Measurements from ENCODE around the gene SEMA3G. TPM values are rescaled to one million over a fixed set of nuclear protein-coding genes. Genes with fewer than 3 reads are reported as not detected.

Gene SEMA3G
- total and polyA plus RNA-seq, 2 experiments from 2014 or later, result 0.47 to 2.5 TPM

DNA sequence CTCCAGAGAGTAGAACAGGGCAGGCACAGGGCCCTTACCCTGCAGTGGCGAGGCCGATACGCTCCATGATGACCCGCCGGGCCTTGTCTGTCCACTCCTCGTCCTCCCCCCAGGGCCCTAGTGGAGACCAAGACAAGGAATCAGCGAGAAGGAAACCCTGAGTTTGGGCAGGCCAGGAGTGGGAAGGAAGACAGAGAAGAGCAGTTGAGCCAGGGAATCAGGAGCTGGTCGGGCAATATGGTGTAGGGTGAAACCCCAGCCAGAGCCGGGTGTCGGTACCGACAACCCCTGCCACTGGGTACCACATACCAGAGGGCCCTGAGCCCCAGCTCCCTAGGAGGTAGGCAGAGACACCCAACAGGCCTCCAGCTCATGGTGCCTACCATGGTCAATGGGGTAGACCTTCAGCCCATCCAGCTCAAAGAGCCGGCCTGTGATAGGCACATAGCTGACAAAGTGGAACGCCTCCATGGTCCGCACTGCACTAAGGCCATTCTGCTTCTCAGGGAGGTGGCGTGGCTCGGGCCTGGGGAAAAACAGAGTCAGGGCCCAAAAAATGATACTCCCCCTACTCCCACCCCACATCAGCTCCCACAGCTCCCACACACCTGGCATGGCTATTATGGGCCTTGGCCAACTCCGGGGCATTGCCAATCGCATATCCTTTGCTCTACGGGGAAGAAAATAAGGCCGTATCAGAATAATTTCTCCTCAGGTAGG is 38.0 kb downstream of the SEMA3G start (continued):
- TF ChIP-seq, protein P1, sequence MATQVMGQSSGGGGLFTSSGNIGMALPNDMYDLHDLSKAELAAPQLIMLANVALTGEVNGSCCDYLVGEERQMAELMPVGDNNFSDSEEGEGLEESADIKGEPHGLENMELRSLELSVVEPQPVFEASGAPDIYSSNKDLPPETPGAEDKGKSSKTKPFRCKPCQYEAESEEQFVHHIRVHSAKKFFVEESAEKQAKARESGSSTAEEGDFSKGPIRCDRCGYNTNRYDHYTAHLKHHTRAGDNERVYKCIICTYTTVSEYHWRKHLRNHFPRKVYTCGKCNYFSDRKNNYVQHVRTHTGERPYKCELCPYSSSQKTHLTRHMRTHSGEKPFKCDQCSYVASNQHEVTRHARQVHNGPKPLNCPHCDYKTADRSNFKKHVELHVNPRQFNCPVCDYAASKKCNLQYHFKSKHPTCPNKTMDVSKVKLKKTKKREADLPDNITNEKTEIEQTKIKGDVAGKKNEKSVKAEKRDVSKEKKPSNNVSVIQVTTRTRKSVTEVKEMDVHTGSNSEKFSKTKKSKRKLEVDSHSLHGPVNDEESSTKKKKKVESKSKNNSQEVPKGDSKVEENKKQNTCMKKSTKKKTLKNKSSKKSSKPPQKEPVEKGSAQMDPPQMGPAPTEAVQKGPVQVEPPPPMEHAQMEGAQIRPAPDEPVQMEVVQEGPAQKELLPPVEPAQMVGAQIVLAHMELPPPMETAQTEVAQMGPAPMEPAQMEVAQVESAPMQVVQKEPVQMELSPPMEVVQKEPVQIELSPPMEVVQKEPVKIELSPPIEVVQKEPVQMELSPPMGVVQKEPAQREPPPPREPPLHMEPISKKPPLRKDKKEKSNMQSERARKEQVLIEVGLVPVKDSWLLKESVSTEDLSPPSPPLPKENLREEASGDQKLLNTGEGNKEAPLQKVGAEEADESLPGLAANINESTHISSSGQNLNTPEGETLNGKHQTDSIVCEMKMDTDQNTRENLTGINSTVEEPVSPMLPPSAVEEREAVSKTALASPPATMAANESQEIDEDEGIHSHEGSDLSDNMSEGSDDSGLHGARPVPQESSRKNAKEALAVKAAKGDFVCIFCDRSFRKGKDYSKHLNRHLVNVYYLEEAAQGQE (IDR thresholded peaks at IDR 0.05; ENCODE audit: unreplicated experiment), result no peak

DNA sequence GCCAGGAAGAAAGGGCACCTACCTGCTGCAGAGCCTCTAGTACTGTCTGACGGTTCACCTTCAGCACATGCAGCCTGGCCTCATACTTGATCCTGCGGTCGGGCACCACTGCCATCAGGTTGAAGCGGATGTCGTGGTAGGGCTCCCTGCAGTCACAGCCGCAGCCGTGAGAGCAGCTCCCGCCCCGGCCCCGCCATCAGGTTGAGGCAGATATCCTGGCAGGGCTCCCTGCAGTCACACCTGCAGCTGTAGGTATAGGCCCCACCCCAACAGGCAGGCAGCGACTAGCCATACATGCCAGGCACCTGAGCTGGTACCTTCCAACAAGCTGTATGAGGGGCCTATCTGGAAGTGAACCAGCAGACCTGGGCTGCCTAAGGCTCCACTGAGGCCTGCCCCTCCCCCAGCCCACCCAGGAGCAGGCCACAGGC is 38.7 kb downstream of the SEMA3G start:
- peaks cover 5% of the 10 kb centered on the region for H3F3A ChIP-seq (replicated peaks; ENCODE audit: low read depth)
- no peak overlapping the region for H3K4me2 ChIP-seq
- H3K36me3 ChIP-seq (ENCODE audit: insufficient read depth), result peaks cover 3% of the 10 kb centered on the region; the same call in 1 of the 2 replicates
- H3K4me3 Mint-ChIP-seq, result no peak overlapping the region
- peaks cover 17% of the 10 kb centered on the region for H3K79me2 ChIP-seq (replicated peaks; ENCODE audit: insufficient read depth)
- H3K4me1 Mint-ChIP-seq, result peaks cover 9% of the 10 kb centered on the region
- H3K36me3 Mint-ChIP-seq (ENCODE audit: low read depth), result peaks cover 60% of the 10 kb centered on the region
- no peak overlapping the region for H3K27ac Mint-ChIP-seq
- no peak overlapping the region for H3K27ac ChIP-seq (ENCODE audit: low read depth)
- no peaks in the 10 kb centered on the region for H3K27me3 ChIP-seq (ENCODE audit: insufficient read depth)
- H4K20me1 ChIP-seq (replicated peaks; ENCODE audit: insufficient read depth), result no peaks in the 10 kb centered on the region; the same call in 1 of the 2 replicates
- H3K27me3 Mint-ChIP-seq (ENCODE audit: insufficient read depth, low read depth, poor library complexity), result peaks cover 6% of the 10 kb centered on the region
- H3K9me3 Mint-ChIP-seq, result no peaks in the 10 kb centered on the region
- no peak overlapping the region for H2AFZ ChIP-seq
- no peak for ATAC-seq
- DNase-seq (ENCODE audit: low spot score), result no peak
- H3K4me3 ChIP-seq, result no peak overlapping the region
- H3K4me1 ChIP-seq (ENCODE audit: insufficient read depth), result peaks cover 8% of the 10 kb centered on the region; the same call in 1 of the 2 replicates
- no peaks in the 10 kb centered on the region for H3K9me2 ChIP-seq (ENCODE audit: insufficient read depth)
- TF ChIP-seq STAT1 (IDR thresholded peaks at IDR 0.05; ENCODE audit: unreplicated experiment) (no peak), ZNF114 (CRISPR knock-in tag; IDR thresholded peaks at IDR 0.05) (no peak), EZH2 (IDR thresholded peaks at IDR 0.05; ENCODE audit: low read depth, unreplicated experiment) (no peak), CREB1 (CRISPR knock-in tag; IDR thresholded peaks at IDR 0.05; ENCODE audit: low read depth) (no peak), POLR2AphosphoS5 (IDR thresholded peaks at IDR 0.05; ENCODE audit: low read depth) (no peak), EZH2phosphoT487 (IDR thresholded peaks at IDR 0.05; ENCODE audit: unreplicated experiment) (no peak), NANOG (IDR thresholded peaks at IDR 0.05; ENCODE audit: borderline replicate concordance) (no peak), ZNF331 (CRISPR knock-in tag; IDR thresholded peaks at IDR 0.05; ENCODE audit: low read depth) (no peak), JUNB (IDR thresholded peaks at IDR 0.05; ENCODE audit: unreplicated experiment) (no peak)
- TF ChIP-seq, protein P2, sequence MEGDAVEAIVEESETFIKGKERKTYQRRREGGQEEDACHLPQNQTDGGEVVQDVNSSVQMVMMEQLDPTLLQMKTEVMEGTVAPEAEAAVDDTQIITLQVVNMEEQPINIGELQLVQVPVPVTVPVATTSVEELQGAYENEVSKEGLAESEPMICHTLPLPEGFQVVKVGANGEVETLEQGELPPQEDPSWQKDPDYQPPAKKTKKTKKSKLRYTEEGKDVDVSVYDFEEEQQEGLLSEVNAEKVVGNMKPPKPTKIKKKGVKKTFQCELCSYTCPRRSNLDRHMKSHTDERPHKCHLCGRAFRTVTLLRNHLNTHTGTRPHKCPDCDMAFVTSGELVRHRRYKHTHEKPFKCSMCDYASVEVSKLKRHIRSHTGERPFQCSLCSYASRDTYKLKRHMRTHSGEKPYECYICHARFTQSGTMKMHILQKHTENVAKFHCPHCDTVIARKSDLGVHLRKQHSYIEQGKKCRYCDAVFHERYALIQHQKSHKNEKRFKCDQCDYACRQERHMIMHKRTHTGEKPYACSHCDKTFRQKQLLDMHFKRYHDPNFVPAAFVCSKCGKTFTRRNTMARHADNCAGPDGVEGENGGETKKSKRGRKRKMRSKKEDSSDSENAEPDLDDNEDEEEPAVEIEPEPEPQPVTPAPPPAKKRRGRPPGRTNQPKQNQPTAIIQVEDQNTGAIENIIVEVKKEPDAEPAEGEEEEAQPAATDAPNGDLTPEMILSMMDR (conservative IDR thresholded peaks at IDR 0.05; ENCODE audit: low read depth in 2 of 2), result no peak
- TF ChIP-seq, protein P1 (IDR thresholded peaks at IDR 0.05; ENCODE audit: unreplicated experiment), result no peak
- TF ChIP-seq, protein P3, sequence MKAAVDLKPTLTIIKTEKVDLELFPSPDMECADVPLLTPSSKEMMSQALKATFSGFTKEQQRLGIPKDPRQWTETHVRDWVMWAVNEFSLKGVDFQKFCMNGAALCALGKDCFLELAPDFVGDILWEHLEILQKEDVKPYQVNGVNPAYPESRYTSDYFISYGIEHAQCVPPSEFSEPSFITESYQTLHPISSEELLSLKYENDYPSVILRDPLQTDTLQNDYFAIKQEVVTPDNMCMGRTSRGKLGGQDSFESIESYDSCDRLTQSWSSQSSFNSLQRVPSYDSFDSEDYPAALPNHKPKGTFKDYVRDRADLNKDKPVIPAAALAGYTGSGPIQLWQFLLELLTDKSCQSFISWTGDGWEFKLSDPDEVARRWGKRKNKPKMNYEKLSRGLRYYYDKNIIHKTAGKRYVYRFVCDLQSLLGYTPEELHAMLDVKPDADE (IDR thresholded peaks at IDR 0.05), result no peak

Measured in GM23338 (cell line).